SK-N-MC (cell line): ENCODE measurements around the gene HOXA2.

Experiments
- DNase-seq: peaks from one replicate; pipeline ENCODE4 v3.0.0-alpha.2; 2011; ENCODE audit warnings: low read depth, low spot score
- H3K27ac ChIP-seq: fragments of 200-600 bp; sonication (generic); 2 replicates; pipeline ENCODE4 v1.5.1; 2016; ENCODE audit warnings: mixed run types
- H3K36me3 ChIP-seq: fragments of 200-600 bp; sonication (generic); 2 replicates; pipeline ENCODE4 v1.6.1; 2017; ENCODE audit warnings: antibody characterized with exemption, low read length, mixed read lengths; ENCODE audit not compliant: insufficient read depth
- H3K4me3 ChIP-seq: fragments of 200-600 bp; sonication (generic); 2 replicates; pipeline ENCODE4 v1.5.1; 2016
- H3K9ac ChIP-seq: fragments of 200-600 bp; sonication (generic); 2 replicates; pipeline ENCODE4 v1.8.0; 2017; ENCODE audit warnings: mixed run types, mixed read lengths; ENCODE audit not compliant: insufficient read length
- H3K9me3 ChIP-seq: fragments of 200-600 bp; sonication (generic); 2 replicates; pipeline ENCODE4 v1.6.1; 2017; ENCODE audit warnings: low read depth, mild to moderate bottlenecking, antibody characterized with exemption, low read length, moderate library complexity, mixed read lengths
- EZH2 ChIP-seq: fragments of 200-600 bp; sonication (generic); IDR thresholded peaks from one replicate; pipeline ENCODE4 v1.6.1; 2017; ENCODE audit warnings: antibody characterized with exemption
- FOXP2 ChIP-seq: optimal IDR thresholded peaks from 2 replicates; pipeline ENCODE3; 2011; ENCODE audit warnings: mild to moderate bottlenecking, moderate library complexity; ENCODE audit not compliant: insufficient read depth; ENCODE audit errors: extremely low read length, control extremely low read depth
- POLR2AphosphoS5 ChIP-seq: IDR thresholded peaks from 2 replicates; pipeline ENCODE4 v1.6.1; 2012; ENCODE audit warnings: mild to moderate bottlenecking, low read depth, low read length, borderline replicate concordance

HOXA2 gene

DNA sequence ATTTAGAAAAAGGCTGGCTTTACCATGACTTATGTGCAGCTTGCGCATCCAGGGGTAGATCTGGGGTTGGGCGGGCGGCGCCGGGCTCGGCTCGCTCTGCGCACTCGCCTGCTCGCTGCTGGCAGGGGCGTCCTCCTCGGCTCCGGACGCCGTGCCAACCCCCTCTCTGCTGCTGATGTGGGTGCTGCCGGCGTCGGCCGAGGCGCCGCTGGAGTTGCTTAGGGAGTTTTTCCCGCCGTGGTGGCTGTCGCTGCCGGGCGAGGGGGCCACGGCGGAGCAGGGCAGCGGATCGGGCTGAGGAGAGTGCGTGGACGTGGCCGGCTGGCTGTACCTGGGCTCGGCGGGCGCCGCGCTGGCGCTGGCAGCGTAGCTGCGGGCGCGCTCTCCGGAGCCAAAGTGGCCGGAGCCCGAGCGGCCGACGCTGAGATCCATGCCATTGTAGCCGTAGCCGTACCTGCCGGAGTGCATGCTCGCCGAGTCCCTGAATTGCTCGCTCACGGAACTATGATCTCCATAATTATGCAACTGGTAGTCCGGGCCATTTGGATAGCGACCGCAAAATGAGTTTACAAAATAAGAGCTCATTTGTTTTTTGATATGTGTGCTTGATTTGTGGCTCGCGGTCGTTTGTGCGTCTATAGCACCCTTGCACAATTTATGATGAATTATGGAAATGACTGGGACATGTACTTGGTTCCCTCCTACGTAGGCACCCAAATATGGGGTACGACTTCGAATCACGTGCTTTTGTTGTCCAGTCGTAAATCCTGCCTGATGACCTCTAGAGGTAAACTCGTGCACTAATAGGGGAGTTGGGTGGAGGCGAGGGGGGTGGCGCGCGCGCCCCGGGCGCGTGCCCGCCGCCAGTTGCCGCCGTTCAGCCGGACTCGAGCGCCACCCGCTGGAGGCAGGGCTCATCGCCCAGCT is 40.8 kb upstream of the HOXA2 start, which contains the start of gene HOXA5:
Gene HOXA5, minus strand, starts transcription at position 659 of the 927 bp plus-strand sequence. Its CDS starts 74 bp downstream, at position 585.
- Histone ChIP-seq H3K27ac (no peak within 1 kb of the TSS), H3K4me3 (peak within 1 kb of the TSS; percentile 76), H3K9me3 (no peaks in the 10 kb centered on the region), H3K9ac (no peak within 1 kb of the TSS), H3K36me3 (no peaks in the 10 kb centered on the region)
- TF ChIP-seq POLR2AphosphoS5 = no peak
- TF ChIP-seq EZH2 = peak; percentile 86
- no peak for DNase-seq

DNA sequence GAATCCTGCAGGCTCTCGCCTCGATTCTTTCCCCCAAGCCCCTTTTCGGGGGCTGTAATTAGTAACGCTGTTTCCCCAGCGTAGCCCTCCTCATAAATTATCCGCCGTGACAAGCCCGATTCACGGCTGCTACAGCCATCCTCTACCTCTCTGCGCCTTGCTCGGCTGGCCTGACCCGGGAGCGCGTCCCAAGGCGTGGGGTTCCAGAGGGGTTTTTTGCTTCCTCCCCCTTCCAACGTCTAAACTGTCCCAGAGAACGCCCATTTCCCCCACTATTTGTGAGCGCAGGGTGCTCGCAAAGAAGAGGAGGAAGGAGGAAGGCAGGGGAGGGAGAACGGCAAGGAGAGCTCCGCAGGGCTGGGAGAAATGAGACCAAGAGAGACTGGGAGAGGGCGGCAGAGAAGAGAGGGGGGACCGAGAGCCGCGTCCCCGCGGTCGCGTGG is 40.1 kb upstream of the HOXA2 start:
- peak overlapping the region; percentile 76; the same call in 1 of the 2 replicates for H3K4me3 ChIP-seq
- no peak overlapping the region for H3K27ac ChIP-seq
- H3K9ac ChIP-seq = no peak overlapping the region
- DNase-seq = no peak
- TF ChIP-seq POLR2AphosphoS5 = no peak
- no peak for TF ChIP-seq EZH2
- no peak for TF ChIP-seq FOXP2
- H3K36me3 ChIP-seq = no peaks in the 10 kb centered on the region
- no peaks in the 10 kb centered on the region for H3K9me3 ChIP-seq

DNA sequence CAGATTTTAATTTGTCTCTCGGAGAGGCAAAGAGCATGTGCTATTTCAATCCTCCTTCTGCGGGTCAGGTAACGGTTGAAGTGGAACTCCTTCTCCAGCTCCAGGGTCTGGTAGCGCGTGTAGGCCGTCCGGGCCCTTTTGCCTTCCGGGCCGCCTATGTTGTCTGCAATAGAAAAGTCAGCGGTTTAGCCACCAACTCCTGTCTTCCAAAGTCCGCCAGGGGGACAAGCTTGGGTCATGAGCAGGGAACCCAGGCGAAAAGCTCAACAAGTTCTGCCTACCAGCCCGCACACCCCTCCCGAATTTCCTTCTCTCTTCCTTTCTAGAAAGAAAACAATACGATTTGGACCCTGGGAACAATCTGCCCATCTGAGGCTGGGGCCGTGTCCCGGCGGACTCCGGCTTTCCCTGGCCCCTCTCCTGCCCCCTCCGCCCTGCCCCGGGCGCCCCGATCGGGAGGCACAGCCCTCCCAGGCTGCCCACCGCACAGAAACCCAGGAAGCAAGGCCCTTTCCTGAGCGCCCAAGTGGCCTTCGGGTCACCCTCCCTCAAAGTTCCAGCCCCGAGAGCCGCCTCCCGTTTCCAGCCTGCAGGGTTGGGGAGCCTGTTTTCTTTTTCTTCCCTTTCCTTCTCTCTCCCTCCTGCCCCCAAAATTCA is 39.6 kb upstream of the HOXA2 start:
- Histone ChIP-seq H3K4me3 (no peak overlapping the region), H3K9me3 (no peaks in the 10 kb centered on the region), H3K36me3 (no peaks in the 10 kb centered on the region), H3K9ac (no peak overlapping the region), H3K27ac (no peak overlapping the region)
- no peak for TF ChIP-seq FOXP2
- no peak for TF ChIP-seq POLR2AphosphoS5
- TF ChIP-seq EZH2 = no peak
- no peak for DNase-seq

DNA sequence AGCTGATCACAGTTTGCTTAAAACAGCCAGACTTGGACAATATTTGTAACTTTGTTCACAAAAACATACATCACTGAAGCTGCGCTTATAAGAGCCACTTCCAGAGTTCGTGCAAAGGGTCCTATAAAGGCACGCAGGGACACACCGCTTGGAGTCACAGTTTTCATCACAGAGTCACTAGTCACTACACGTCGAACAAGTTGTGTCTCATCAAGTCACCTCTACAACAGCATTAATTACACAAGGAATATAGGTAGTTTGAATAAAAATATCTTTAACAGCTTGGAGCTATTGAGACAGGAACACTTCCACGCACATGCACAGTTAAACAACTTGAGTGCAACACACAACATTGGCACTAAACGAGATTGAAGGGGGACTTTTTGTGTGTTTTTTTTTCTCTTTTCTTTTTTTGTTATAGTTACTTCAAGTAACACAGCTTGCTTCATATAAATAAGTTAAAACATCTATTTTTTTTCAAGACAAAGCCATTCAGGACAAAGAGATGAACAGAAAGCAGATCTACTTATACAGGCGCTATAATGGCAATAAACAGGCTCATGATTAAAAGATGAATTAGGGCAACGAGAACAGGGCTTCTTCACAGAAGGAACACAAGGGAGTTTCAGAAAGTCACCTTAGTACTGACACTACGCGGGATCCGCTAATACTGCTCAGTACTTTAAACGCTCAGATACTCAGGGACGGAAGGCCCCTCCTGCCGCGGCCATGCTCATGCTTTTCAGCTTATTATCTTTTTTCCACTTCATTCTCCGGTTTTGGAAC is 38.8 kb upstream of the HOXA2 start:
- no peak overlapping the region for H3K27ac ChIP-seq
- H3K9me3 ChIP-seq = no peaks in the 10 kb centered on the region
- TF ChIP-seq EZH2 = no peak
- no peak for TF ChIP-seq POLR2AphosphoS5
- no peak for TF ChIP-seq FOXP2
- DNase-seq = no peak
- H3K9ac ChIP-seq = no peak overlapping the region
- H3K4me3 ChIP-seq = no peak overlapping the region
- H3K36me3 ChIP-seq = no peaks in the 10 kb centered on the region

DNA sequence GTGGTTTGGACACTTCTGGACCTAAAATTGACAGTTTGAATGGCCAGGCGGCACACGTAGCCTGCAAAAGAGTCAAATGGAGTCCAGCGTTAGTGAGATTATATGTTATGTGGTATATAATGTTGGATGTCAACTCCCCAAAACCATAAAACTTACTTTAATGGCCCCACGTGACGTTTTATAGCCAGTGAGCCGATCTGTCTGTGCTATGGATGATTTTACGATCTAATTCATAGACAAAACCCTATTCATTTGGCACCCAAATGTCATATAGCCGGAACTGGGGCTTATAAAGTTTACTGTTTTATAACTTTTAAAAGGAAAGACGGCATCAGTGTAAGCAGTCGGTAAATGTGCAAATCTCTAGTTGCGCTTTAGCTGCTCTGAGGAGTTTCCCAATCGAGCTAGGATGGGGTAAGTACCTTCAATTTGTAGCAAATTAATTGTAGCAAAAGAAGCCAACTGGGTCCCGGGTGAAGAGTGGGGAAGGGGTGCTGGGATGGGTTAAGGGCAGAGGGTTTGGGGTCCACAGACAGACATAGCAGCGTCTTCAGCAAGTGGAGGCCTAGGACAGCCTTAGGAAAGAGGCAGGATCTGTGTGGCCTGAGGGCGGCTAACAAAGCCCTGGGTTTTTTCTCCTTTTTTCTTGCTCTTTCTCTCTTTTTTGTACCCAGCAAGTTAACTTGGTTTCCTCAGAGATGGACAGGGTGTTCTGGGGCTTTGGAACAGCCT is 37.8 kb upstream of the HOXA2 start:
- H3K27ac ChIP-seq = no peak overlapping the region
- no peak for TF ChIP-seq EZH2
- TF ChIP-seq POLR2AphosphoS5 = no peak
- TF ChIP-seq FOXP2 = no peak
- no peaks in the 10 kb centered on the region for H3K9me3 ChIP-seq
- peak; percentile 44 for DNase-seq
- peak overlapping the region; percentile 55 for H3K4me3 ChIP-seq
- no peaks in the 10 kb centered on the region for H3K36me3 ChIP-seq
- no peak overlapping the region for H3K9ac ChIP-seq

DNA sequence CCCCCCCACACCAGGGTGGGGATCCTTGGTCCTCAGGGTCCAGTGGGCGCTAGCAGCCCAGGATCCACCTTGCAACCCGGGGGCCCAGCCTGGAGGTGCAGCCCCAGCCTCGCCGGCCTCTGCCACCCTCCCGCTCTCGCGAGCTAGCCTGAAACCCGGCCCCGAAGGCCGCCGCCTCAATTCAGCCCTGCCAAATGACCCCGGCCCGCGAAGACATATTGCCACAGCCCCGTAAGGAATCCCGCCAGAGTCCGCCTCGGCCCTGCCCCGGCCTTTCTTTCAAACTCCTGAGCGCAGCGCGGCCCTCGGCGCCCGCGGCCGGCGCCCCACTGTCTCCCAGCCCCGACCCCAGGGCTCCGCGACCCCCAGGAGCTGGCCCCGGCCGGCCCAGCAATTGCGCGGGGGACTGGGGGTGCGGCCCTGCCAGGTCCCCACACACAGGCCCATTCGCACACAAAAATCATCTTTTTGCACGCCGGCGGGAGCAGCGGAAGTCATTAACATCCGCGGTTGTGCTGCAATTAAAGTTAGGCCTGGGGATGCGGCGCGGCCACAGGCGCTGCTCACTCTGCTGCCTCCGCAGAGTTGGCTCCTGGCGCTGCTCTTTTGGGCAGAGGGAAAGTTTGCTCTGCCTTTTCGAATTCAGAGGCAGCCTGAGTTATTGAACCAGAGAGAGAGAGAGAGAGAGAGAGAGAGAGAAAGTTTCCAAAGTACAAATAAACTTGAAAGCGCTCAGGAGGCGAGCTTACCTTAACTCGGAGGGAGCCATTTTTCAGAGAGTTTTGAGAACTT is 37.0 kb upstream of the HOXA2 start:
- no peak for DNase-seq
- H3K9me3 ChIP-seq = no peaks in the 10 kb centered on the region
- TF ChIP-seq FOXP2 (no peak), EZH2 (peak; percentile 84), POLR2AphosphoS5 (no peak)
- no peak overlapping the region for H3K27ac ChIP-seq
- no peaks in the 10 kb centered on the region for H3K36me3 ChIP-seq
- H3K9ac ChIP-seq = no peak overlapping the region
- H3K4me3 ChIP-seq = peak overlapping the region; percentile 55

DNA sequence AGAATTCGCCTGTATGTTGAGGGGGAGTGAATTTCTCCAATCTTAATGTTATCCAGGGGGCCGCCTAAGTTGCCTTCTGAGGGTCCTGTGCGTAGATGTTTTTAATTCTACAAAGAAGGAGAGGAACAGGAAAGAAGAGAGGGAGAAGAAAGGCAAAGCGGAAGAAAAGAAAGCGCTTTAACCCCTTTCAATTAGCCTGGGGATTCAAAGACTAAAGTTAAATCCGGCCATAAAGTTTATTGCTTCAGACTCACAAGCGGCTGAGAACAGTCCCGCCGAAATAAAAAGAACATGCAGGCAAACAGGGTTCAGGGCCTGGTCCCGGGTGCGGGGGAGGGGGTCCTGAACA is 36.5 kb upstream of the HOXA2 start:
- TF ChIP-seq POLR2AphosphoS5 = no peak
- no peak for TF ChIP-seq FOXP2
- TF ChIP-seq EZH2 = no peak
- Histone ChIP-seq H3K4me3 (no peak overlapping the region; the same call in 1 of the 2 replicates), H3K27ac (no peak overlapping the region), H3K9me3 (no peaks in the 10 kb centered on the region), H3K36me3 (no peaks in the 10 kb centered on the region), H3K9ac (no peak overlapping the region)
- no peak for DNase-seq
